OCI-LY7 (cell line): ENCODE results near the gene PCNX1.

Experiments
- CTCF ChIP-seq: fragments of 200-600 bp; sonication (generic); conservative IDR thresholded peaks from 2 replicates; pipeline ENCODE4 v1.5.1; 2014; ENCODE audit warnings: mild to moderate bottlenecking, antibody characterized with exemption, low read length, moderate library complexity, mixed read lengths
- EZH2phosphoT487 ChIP-seq: fragments of 200-600 bp; sonication (generic); IDR thresholded peaks from 2 replicates; pipeline ENCODE4 v1.6.1; 2018; ENCODE audit warnings: low read depth, borderline replicate concordance, mild to moderate bottlenecking, mixed run types, antibody characterized with exemption, low read length, moderate library complexity, mixed read lengths

- no peak for TF ChIP-seq CTCF
- TF ChIP-seq EZH2phosphoT487: no peak
Observed at GRCh38 chr14:71031000-71031399, 123.7 kb downstream of the PCNX1 start.
